Prostate gland (tissue), 2 donors: Measurements from ENCODE around the gene ASB16. TPM values are rescaled to one million over a fixed set of nuclear protein-coding genes. Genes with fewer than 3 reads are reported as not detected.

ENCODE experiments used
- DNase-seq: peaks from one replicate; pipeline ENCODE4 v3.0.0-alpha.2; 2019; ENCODE audit warnings: low spot score
- H3K27ac ChIP-seq, 2 donors: fragments of 200-600 bp; sonication (generic); 2 replicates each; pipeline ENCODE4 v1.5.1; 2017 to 2019
- H3K27me3 ChIP-seq: fragments of 200-600 bp; sonication (generic); replicated peaks from 2 replicates; pipeline ENCODE4 v1.5.1; 2019; ENCODE audit not compliant: insufficient read depth
- H3K36me3 ChIP-seq, 2 donors: fragments of 200-600 bp; sonication (generic); 1 replicate in 1 of 2; 2 replicates in 1 of 2; pipeline versions ENCODE4 v1.5.1 to v1.8.1; 2017 to 2019
- H3K4me1 ChIP-seq: fragments of 200-600 bp; sonication (generic); replicated peaks from 2 replicates; pipeline ENCODE4 v1.5.1; 2019
- H3K4me3 ChIP-seq, 2 donors: fragments of 200-600 bp; sonication (generic); 2 replicates each; pipeline ENCODE4 v1.5.1; 2017 to 2019
- H3K9me3 ChIP-seq: fragments of 200-600 bp; sonication (generic); 2 replicates; pipeline ENCODE4 v1.5.1; 2017
- CTCF ChIP-seq, 4 experiments: fragments of 200-600 bp in 2 of 4; fragments of 450-650 bp in 2 of 4; sonication (generic) in 2 of 4; IDR thresholded peaks; 1 replicate in 3 of 4; 2 replicates in 1 of 4; pipeline ENCODE4 v1.5.1; 2016 to 2019; ENCODE audit warnings: antibody characterized with exemption in 4 of 4, mild to moderate bottlenecking in 2 of 4, moderate library complexity in 2 of 4
- POLR2A ChIP-seq: fragments of 450-650 bp; IDR thresholded peaks from one replicate; pipeline ENCODE4 v1.6.1; 2016; ENCODE audit warnings: antibody characterized with exemption, mild to moderate bottlenecking
- POLR2AphosphoS5 ChIP-seq: sonication (generic); formaldehyde crosslinking; IDR thresholded peaks from one replicate; pipeline ENCODE4 v1.6.1; 2017; ENCODE audit warnings: antibody characterized with exemption
- WGBS: methylation state at CpG from one replicate; pipeline ENCODE4 v1.1.5; 2018; 5-methylcytosine and 5-hydroxymethylcytosine counted together
- intact Hi-C: fragments of 100-400 bp; cut with DNase I; formaldehyde crosslinking; loops from one replicate; pipeline ENCODE4 v1.14.2; 2022
- total RNA-seq, 2 donors: library from RNA; depleted of rRNA; stranded (reverse); fragments of >200 nt; gene quantifications; one replicate each; pipeline ENCODE4 v1.1.0, GENCODE V29; 2016

The ASB16 gene
- total RNA-seq, 2 donors from 2014 or later = 3.2 to 4.4 TPM

GRCh38 chr17:44217738-44218343 lies 47.3 kb downstream of the ASB16 start:
- H3K4me3 ChIP-seq = peak overlapping the region; percentile 80 to 95
- intact Hi-C loops = loop anchor here (2.0 kb wide), 1 partner anchor 109 kb away; no protein-coding TSS in a partner anchor
- peaks cover 3% of the 10 kb centered on the region for H3K4me1 ChIP-seq
- peak overlapping the region; percentile 98 to 100 for H3K27ac ChIP-seq
- DNase-seq = no peak
- H3K9me3 ChIP-seq = no peaks in the 10 kb centered on the region
- H3K36me3 ChIP-seq = peaks cover 10 to 23% of the 10 kb centered on the region in 2 donors
- WGBS = 8% methylated on average over 9 of the region's 10 CpGs
- no peak for TF ChIP-seq POLR2AphosphoS5
- TF ChIP-seq POLR2A = no peak
- TF ChIP-seq CTCF (IDR thresholded peaks at IDR 0.05) = no peak
- H3K27me3 ChIP-seq = no peaks in the 10 kb centered on the region

DNA sequence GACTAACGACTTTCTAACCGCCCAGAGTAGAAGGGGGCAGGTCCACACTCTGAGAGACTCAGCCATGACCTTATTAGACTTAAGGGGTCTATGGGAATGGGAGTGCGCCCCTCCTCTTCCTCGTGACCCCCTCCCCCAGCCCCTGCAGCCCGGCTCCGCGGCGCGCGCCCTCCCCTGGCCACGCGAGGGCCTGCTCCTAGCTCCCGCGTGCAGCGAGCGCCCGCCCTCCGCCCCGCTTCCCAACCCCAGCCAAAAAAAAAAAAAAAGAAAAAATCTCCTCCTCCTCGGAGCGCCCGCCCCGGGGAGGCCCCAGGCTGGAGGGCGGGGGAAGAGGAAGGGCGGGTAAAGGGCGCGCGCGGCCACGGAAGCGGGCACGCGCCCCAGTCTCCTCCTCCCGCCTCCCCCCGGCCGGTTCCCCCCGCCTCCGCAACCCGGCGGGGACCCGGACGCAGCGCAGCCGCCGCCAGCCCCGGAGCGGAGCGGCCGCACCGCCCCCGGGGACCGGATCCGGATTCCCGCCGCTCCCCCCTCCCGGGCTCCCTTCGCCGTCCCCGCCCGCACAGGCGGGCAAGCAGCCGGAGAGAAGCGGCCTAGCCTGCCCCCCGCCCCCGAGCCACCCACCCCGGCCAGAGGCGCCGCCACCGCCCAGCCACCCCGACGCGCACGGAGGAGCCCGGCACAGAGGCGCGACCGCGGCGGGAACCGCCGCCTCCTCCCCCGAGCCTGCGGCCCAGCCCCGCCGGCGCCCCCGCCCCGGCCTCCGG lies 48.0 kb downstream of the ASB16 start:
- TF ChIP-seq CTCF (IDR thresholded peaks at IDR 0.05) (peak in 3 of 4 experiments; percentile 37 to 54 (median 53)), POLR2A (peak; percentile 51), POLR2AphosphoS5 (peak; percentile 72)
- H3K36me3 ChIP-seq = peaks cover 10 to 23% of the 10 kb centered on the region in 2 donors
- no peaks in the 10 kb centered on the region for H3K27me3 ChIP-seq
- H3K27ac ChIP-seq = peak overlapping the region; percentile 98 to 100
- WGBS = 1% methylated on average over 23 of the region's 89 CpGs
- peaks cover 5% of the 10 kb centered on the region for H3K4me1 ChIP-seq
- peak overlapping the region; percentile 80 to 95 for H3K4me3 ChIP-seq
- DNase-seq = peak; percentile 87
- intact Hi-C loops = loop anchor here (2.0 kb wide), 1 partner anchor 108 kb away; no protein-coding TSS in a partner anchor
- no peaks in the 10 kb centered on the region for H3K9me3 ChIP-seq

GRCh38 chr17:44219108-44219615 lies 48.7 kb downstream of the ASB16 start:
- intact Hi-C loops = loop anchor here (2.0 kb wide), 1 partner anchor 108 kb away; no protein-coding TSS in a partner anchor

GRCh38 chr17:44219616-44220212 lies 49.2 kb downstream of the ASB16 start, which contains the start of gene UBTF:
Gene UBTF (minus strand): TSS chr17:44219675. CDS start chr17:44218229, 1,446 bp downstream.
- intact Hi-C loops = loop anchor here (2.0 kb wide), 1 partner anchor 107 kb away; no protein-coding TSS in a partner anchor
- peak; percentile 59 for DNase-seq

More at GRCh38 chr17:44219108-44219615, 48.7 kb downstream of the ASB16 start:
- Histone ChIP-seq H3K27me3 (no peaks in the 10 kb centered on the region), H3K36me3 (peaks cover 10 to 23% of the 10 kb centered on the region in 2 donors), H3K9me3 (no peaks in the 10 kb centered on the region), H3K4me1 (peaks cover 5% of the 10 kb centered on the region), H3K4me3 (peak overlapping the region; percentile 80 to 95), H3K27ac (peak overlapping the region; percentile 98 to 100)
- peak; percentile 42 for DNase-seq
- no peak for TF ChIP-seq POLR2A
- TF ChIP-seq CTCF (IDR thresholded peaks at IDR 0.05) = peak in 3 of 4 experiments; percentile 36 to 70 (median 68)
- TF ChIP-seq POLR2AphosphoS5 = no peak
- WGBS = under 1% methylated on average over 37 of the region's 73 CpGs

More at GRCh38 chr17:44219616-44220212, 49.2 kb downstream of the ASB16 start, which contains the start of gene UBTF:
- Histone ChIP-seq H3K4me3 (peak within 1 kb of the TSS; percentile 80 to 95), H3K27ac (peak within 1 kb of the TSS; percentile 98 to 100), H3K9me3 (no peaks in the 10 kb centered on the region), H3K36me3 (peaks cover 7 to 19% of the 10 kb centered on the region in 2 donors), H3K4me1 (peaks cover 5% of the 10 kb centered on the region), H3K27me3 (no peaks in the 10 kb centered on the region)
- WGBS = 0% methylated on average over 16 of the region's 76 CpGs
- TF ChIP-seq POLR2A (no peak), POLR2AphosphoS5 (no peak), CTCF (IDR thresholded peaks at IDR 0.05) (no peak)
